K562 (cell line): ENCODE data around the gene CCDC141. TPM values are rescaled to one million over a fixed set of nuclear protein-coding genes. Genes with fewer than 3 reads are reported as not detected.

Experiments
- ATAC-seq: fragments of 200-7000 bp; cut with Tn5 transposase; 3 replicates; pipeline ENCODE4 v1.9.1; 2020; ENCODE audit warnings: moderate library complexity
- BruUV-seq: library from RNA; stranded (reverse); fragments of 400-500 nt; replicated peaks from 2 replicates; lab custom pipeline; 2021; lab: Mats Ljungman, UMichigan
- CTCF ChIA-PET: fragments of 300-600 bp; formaldehyde crosslinking; extraction: SDS; loops from one replicate; lab custom pipeline; 2021; ENCODE audit warnings: low intra/inter-chr PET ratio; lab: Yijun Ruan, JAX
- POLR2A ChIA-PET: fragments of 300-600, 350-650 bp; sonication (Branson Sonifier 250); formaldehyde crosslinking; extraction: SDS; loops from one replicate; lab custom pipeline; 2021; ENCODE audit warnings: antibody characterized with exemption, inconsistent platforms; lab: Yijun Ruan, JAX
- DNase-seq, 4 experiments: peaks; one replicate each; pipeline versions ENCODE4 v3.0.0 to v3.0.0-alpha.2; 2011 to 2018; ENCODE audit warnings: low spot score in 3 of 4, mixed read lengths in 3 of 4; ENCODE audit errors: extremely low read depth in 1 of 4
- FAIRE-seq: peaks from 2 replicates; lab custom pipeline; 2011; peaks lifted over from hg19 to GRCh38; lab: Jason Lieb, UNC
- H2AFZ ChIP-seq: 2 replicates; pipeline ENCODE4 v1.6.0; 2011; ENCODE audit warnings: low read depth, low read length, control low read depth, inconsistent platforms
- H3K27ac ChIP-seq: fragments of 200-600 bp; 3 replicates; pipeline ENCODE4 v1.8.0; 2011; ENCODE audit warnings: low read depth, mild to moderate bottlenecking, control low read depth, inconsistent platforms, low read length, moderate library complexity, mixed read lengths; ENCODE audit errors: extremely low read depth
- H3K27me3 ChIP-seq, 2 experiments: fragments of 300-600 bp in 1 of 2; 2 replicates in 1 of 2; 3 replicates in 1 of 2; pipeline versions ENCODE4 v1.6.0 to v1.8.0; 2011; ENCODE audit warnings: inconsistent platforms in 2 of 2, low read length in 2 of 2, mild to moderate bottlenecking in 1 of 2, mixed read lengths in 1 of 2, moderate library complexity in 1 of 2; ENCODE audit not compliant: control insufficient read depth in 2 of 2, insufficient read depth in 2 of 2
- H3K36me3 ChIP-seq: fragments of 300-600 bp; 3 replicates; pipeline ENCODE4 v1.8.0; 2011; ENCODE audit warnings: mild to moderate bottlenecking, low read length, inconsistent platforms; ENCODE audit not compliant: control insufficient read depth, insufficient read depth
- H3K4me1 ChIP-seq, 2 experiments: fragments of 200-600 bp in 1 of 2; replicated peaks in 1 of 2; 2 replicates in 1 of 2; 3 replicates in 1 of 2; pipeline versions ENCODE4 v1.5.1 to v1.8.0; 2011; ENCODE audit warnings: inconsistent platforms in 2 of 2, low read length in 2 of 2, mild to moderate bottlenecking in 1 of 2, mixed read lengths in 1 of 2, moderate library complexity in 1 of 2; ENCODE audit not compliant: control insufficient read depth in 2 of 2, insufficient read depth in 2 of 2
- H3K4me2 ChIP-seq: 2 replicates; pipeline ENCODE4 v1.6.1; 2011; ENCODE audit warnings: low read length, control low read depth, inconsistent platforms, mixed read lengths; ENCODE audit not compliant: insufficient read depth
- H3K4me3 ChIP-seq: fragments of 200-600 bp; sonication (generic), shearing (Covaris generic); 2 replicates; pipeline ENCODE4 v1.5.1; 2016; ENCODE audit warnings: control low read depth, inconsistent platforms
- H3K79me2 ChIP-seq: fragments of 200-600 bp; 3 replicates; pipeline ENCODE4 v1.8.0; 2011; ENCODE audit warnings: low read length, inconsistent platforms; ENCODE audit not compliant: control insufficient read depth, insufficient read depth
- H3K9ac ChIP-seq, 2 experiments: 2 replicates each; pipeline versions ENCODE4 v1.6.0 to v1.6.1; 2011; ENCODE audit warnings: low read depth in 2 of 2, low read length in 2 of 2, control low read depth in 1 of 2, inconsistent platforms in 1 of 2, mild to moderate bottlenecking in 1 of 2, mixed read lengths in 1 of 2; ENCODE audit not compliant: insufficient read depth in 1 of 2
- H3K9me1 ChIP-seq: one replicate; pipeline ENCODE4 v1.6.0; 2011; ENCODE audit warnings: inconsistent platforms, mild to moderate bottlenecking, low read length, moderate library complexity; ENCODE audit not compliant: control insufficient read depth, insufficient read depth
- H3K9me3 ChIP-seq: replicated peaks from 2 replicates; pipeline ENCODE4 v1.5.1; 2011; ENCODE audit warnings: low read depth, low read length, inconsistent platforms; ENCODE audit not compliant: control insufficient read depth, insufficient read depth
- H4K20me1 ChIP-seq: replicated peaks from 2 replicates; pipeline ENCODE4 v1.6.1; 2011; ENCODE audit warnings: low read length, inconsistent platforms, mixed read lengths; ENCODE audit not compliant: control insufficient read depth, insufficient read depth
- NFE2 ChIP-seq: IDR thresholded peaks from 2 replicates; pipeline ENCODE4 v1.6.1; 2014; ENCODE audit warnings: antibody characterized with exemption, low read depth
- NFIC ChIP-seq: fragments of 450-650 bp; IDR thresholded peaks from 2 replicates; pipeline ENCODE4 v1.6.1; 2017; ENCODE audit warnings: mild to moderate bottlenecking, inconsistent platforms
- PHF8 ChIP-seq: fragments of 200-600 bp; sonication (generic); IDR thresholded peaks from 2 replicates; pipeline ENCODE4 v1.6.1; 2012; ENCODE audit warnings: mixed run types, mild to moderate bottlenecking, inconsistent platforms, low read length, moderate library complexity, borderline replicate concordance
- RBFOX2 ChIP-seq: fragments of 200-400 bp; formaldehyde crosslinking; IDR thresholded peaks from 2 replicates; pipeline ENCODE4 v1.6.1; 2017; ENCODE audit warnings: low read depth, mild to moderate bottlenecking, low read length, moderate library complexity
- SAFB2 ChIP-seq: fragments of 200-400 bp; formaldehyde crosslinking; IDR thresholded peaks from 2 replicates; pipeline ENCODE4 v1.6.1; 2018; ENCODE audit warnings: borderline replicate concordance, low read length, low read depth, moderate library complexity; ENCODE audit not compliant: severe bottlenecking
- TAF15 ChIP-seq: fragments of 200-400 bp; formaldehyde crosslinking; IDR thresholded peaks from 2 replicates; pipeline ENCODE4 v1.6.1; 2017; ENCODE audit warnings: mild to moderate bottlenecking, low read depth, low read length, moderate library complexity
- U2AF1 ChIP-seq: fragments of 200-400 bp; formaldehyde crosslinking; optimal IDR thresholded peaks from 2 replicates; pipeline ENCODE3; 2017; ENCODE audit warnings: mild to moderate bottlenecking, low read depth, low read length, moderate library complexity
- ZFP91 ChIP-seq: sonication (generic); formaldehyde crosslinking; IDR thresholded peaks from 2 replicates; pipeline ENCODE4 v1.8.0; 2022; ENCODE audit warnings: mild to moderate bottlenecking, missing genetic modification reagents
- ZNF436 ChIP-seq: fragments of 250-450, 450-650 bp; sonication (Bioruptor Pico); formaldehyde crosslinking; IDR thresholded peaks from 2 replicates; pipeline ENCODE4 v1.7.0; 2020; ENCODE audit warnings: mild to moderate bottlenecking
- ZNF766 ChIP-seq: fragments of 200-800 bp; sonication (Bioruptor generic); conservative IDR thresholded peaks from 2 replicates; pipeline ENCODE4 v1.6.1; 2016; ENCODE audit warnings: missing genetic modification characterization, missing compliant biosample characterization
- ZNF830 ChIP-seq: fragments of 250-450 bp; sonication (Bioruptor Pico); IDR thresholded peaks from 2 replicates; pipeline ENCODE4 v1.5.0; 2021; ENCODE audit warnings: mild to moderate bottlenecking
- ZZZ3 ChIP-seq: fragments of 450-650 bp; IDR thresholded peaks from 2 replicates; pipeline ENCODE4 v1.6.1; 2016; ENCODE audit warnings: antibody characterized with exemption, mild to moderate bottlenecking, moderate library complexity
- WGBS: fragments of 100-300 bp; shearing (Covaris generic); methylation state at CpG from one replicate; pipeline ENCODE4 v1.1.6; 2016; ENCODE audit warnings: low coverage, mixed read lengths; ENCODE audit not compliant: insufficient coverage; ENCODE audit errors: missing lambda C conversion rate; 5-methylcytosine and 5-hydroxymethylcytosine counted together
- in situ Hi-C: fragments of 300-500 bp; cut with MboI; formaldehyde crosslinking; loops from 4 replicates; pipeline ENCODE4 v1.15.0; 2018; ENCODE audit warnings: inconsistent platforms, mixed read lengths
- intact Hi-C: fragments of 100-400 bp; cut with micrococcal nuclease; formaldehyde crosslinking; loops from 2 replicates; pipeline ENCODE4 v1.14.2; 2022
- polyA plus RNA-seq, 8 experiments: library from polyadenylated mRNA; depleted of rRNA in 4 of 8; stranded (reverse) in 5 of 8; unstranded in 3 of 8; fragments of >200 nt; fragmentation: Nextera tagmentation in 2 of 8; fragmentation: Illumina TruSeq in 1 of 8; extraction: Ambion mirVana in 2 of 8; extraction: Trizol in 1 of 8; gene quantifications; 2 replicates each; pipeline versions ENCODE4 v1.2.1 to v1.2.3, GENCODE V29; 2011 to 2014; ENCODE audit warnings: inconsistent platforms in 1 of 8, missing spikeins in 1 of 8
- total RNA-seq, 7 experiments: library from RNA; depleted of rRNA in 6 of 7; stranded (reverse); fragments of >200 nt in 6 of 7; fragmentation: Illumina TruSeq in 2 of 7; extraction: Trizol in 2 of 7; gene quantifications; 2 replicates each; pipeline versions ENCODE4 v1.2.1 to v1.2.3, GENCODE V29; 2011 to 2021; ENCODE audit warnings: low replicate concordance in 1 of 7

Gene CCDC141
- total and polyA plus RNA-seq, 9 of the 15 experiments (the other 6 are each of a cell fraction or from before 2014, with no cell fraction given) = 0.09 TPM; not detected in 8

- H2AFZ ChIP-seq = no peak overlapping the region
- 0% methylated on average over 2 of the region's 2 CpGs for WGBS
- intact Hi-C loops (no loop called here), in situ Hi-C loops (no loop called here)
- no peaks in the 10 kb centered on the region for H3K9me3 ChIP-seq
- no peaks in the 10 kb centered on the region for H3K9me1 ChIP-seq
- no peak for DNase-seq
- no peaks in the 10 kb centered on the region for H3K79me2 ChIP-seq
- no peak overlapping the region for H3K4me2 ChIP-seq
- no peak for FAIRE-seq
- no peaks in the 10 kb centered on the region for H3K4me1 ChIP-seq
- BruUV-seq = no TSS peak
- ChIA-PET CTCF (no interaction called here), POLR2A (interaction anchor here (0.6 kb wide), 1 partner anchor 13 kb away, joined by 4 read pairs; no protein-coding TSS in a partner anchor)
- TF ChIP-seq SAFB2 = no peak
- no peak for TF ChIP-seq RBFOX2
- no peak for TF ChIP-seq U2AF1
- no peak for TF ChIP-seq ZNF436 (CRISPR knock-in tag)
- no peak for TF ChIP-seq NFIC
- TF ChIP-seq ZNF766 (CRISPR knock-in tag) = no peak
- TF ChIP-seq ZNF830 (CRISPR knock-in tag) = no peak
- no peak for TF ChIP-seq ZZZ3
- no peak for TF ChIP-seq ZFP91 (CRISPR knock-in tag)
- no peak for TF ChIP-seq TAF15
- TF ChIP-seq PHF8 = no peak
- TF ChIP-seq NFE2 = no peak
- no peak overlapping the region for H3K4me3 ChIP-seq
- no peak for ATAC-seq
- H3K36me3 ChIP-seq = no peaks in the 10 kb centered on the region
- H3K27ac ChIP-seq = no peak overlapping the region
- no peaks in the 10 kb centered on the region for H3K27me3 ChIP-seq
- H4K20me1 ChIP-seq = no peaks in the 10 kb centered on the region
- H3K9ac ChIP-seq = no peak overlapping the region
Observed at GRCh38 chr2:178845566-178846457, 204.1 kb downstream of the CCDC141 start.
